GM12878 (cell line): ENCODE measurements around the gene WFS1. TPM values are rescaled to one million over a fixed set of nuclear protein-coding genes. Genes with fewer than 3 reads are reported as not detected.
A peak's percentile ranks its signal among the peaks of the same experiment; 100 is the strongest.

ENCODE experiments used
- ATAC-seq: fragments of 200-7000 bp; cut with Tn5 transposase; 3 replicates; pipeline ENCODE4 v1.9.1; 2020; ENCODE audit warnings: mild to moderate bottlenecking, moderate library complexity
- BruUV-seq: library from RNA; stranded (reverse); fragments of 400-500 nt; replicated peaks from 2 replicates; lab custom pipeline; 2021; lab: Mats Ljungman, UMichigan
- CTCF ChIA-PET: fragments of 300-600 bp; sonication (Branson Sonifier 250); formaldehyde crosslinking; extraction: SDS; loops from one replicate; lab custom pipeline; 2021; ENCODE audit warnings: inconsistent platforms; lab: Yijun Ruan, JAX
- POLR2A ChIA-PET: fragments of 350-600 bp; formaldehyde crosslinking; extraction: SDS; loops from one replicate; lab custom pipeline; 2021; ENCODE audit warnings: inconsistent platforms; lab: Charles Lee
- RAD21 ChIA-PET: fragments of 300-600 bp; sonication (Branson Sonifier 250); formaldehyde crosslinking; loops from one replicate; lab custom pipeline; 2023; ENCODE audit warnings: antibody characterized with exemption; ENCODE audit not compliant: unreplicated experiment; lab: Charles Lee
- SMC1A ChIA-PET: fragments of 300-600 bp; sonication (Branson Sonifier 250); formaldehyde crosslinking; loops from one replicate; lab custom pipeline; 2023; ENCODE audit not compliant: unreplicated experiment, uncharacterized antibody; lab: Charles Lee
- DNase-seq: peaks from one replicate; pipeline ENCODE4 v3.0.0-alpha.2; 2011; ENCODE audit warnings: low read depth, low spot score
- FAIRE-seq: peaks from 3 replicates; lab custom pipeline; 2011; peaks lifted over from hg19 to GRCh38; lab: Jason Lieb, UNC
- H2AFZ ChIP-seq: 2 replicates; pipeline ENCODE4 v1.6.0; 2011; ENCODE audit warnings: low read depth, low read length, control low read depth; ENCODE audit not compliant: control insufficient read depth
- H3K27ac ChIP-seq: 2 replicates; pipeline ENCODE4 v1.5.1; 2011; ENCODE audit warnings: control low read depth; ENCODE audit not compliant: control insufficient read depth, insufficient read depth
- H3K27me3 ChIP-seq, 2 experiments: replicated peaks in 1 of 2; 2 replicates each; pipeline versions ENCODE4 v1.6.0 to v1.6.1; 2011; ENCODE audit warnings: low read length in 1 of 2; ENCODE audit not compliant: control insufficient read depth in 2 of 2, insufficient read depth in 2 of 2
- H3K36me3 ChIP-seq, 2 experiments: 2 replicates each; pipeline ENCODE4 v1.5.1; 2011; ENCODE audit warnings: low read length in 1 of 2; ENCODE audit not compliant: control insufficient read depth in 2 of 2, insufficient read depth in 2 of 2
- H3K4me1 ChIP-seq: 2 replicates; pipeline ENCODE4 v1.6.1; 2011; ENCODE audit warnings: mild to moderate bottlenecking, low read length, moderate library complexity, mixed read lengths; ENCODE audit not compliant: control insufficient read depth, insufficient read depth
- H3K4me2 ChIP-seq: 2 replicates; pipeline ENCODE4 v1.6.0; 2011; ENCODE audit warnings: control low read depth; ENCODE audit not compliant: control insufficient read depth, insufficient read depth
- H3K4me3 ChIP-seq: fragments of 200-600 bp; sonication (generic); 2 replicates; pipeline ENCODE4 v1.5.1; 2016
- H3K79me2 ChIP-seq: 2 replicates; pipeline ENCODE4 v1.6.0; 2011; ENCODE audit warnings: low read length; ENCODE audit not compliant: control insufficient read depth, insufficient read depth
- H3K9ac ChIP-seq: 2 replicates; pipeline ENCODE4 v1.8.0; 2011; ENCODE audit warnings: low read length, control low read depth, mixed read lengths; ENCODE audit not compliant: control insufficient read depth, insufficient read depth
- H3K9me3 ChIP-seq: replicated peaks from 3 replicates; pipeline ENCODE4 v1.5.1; 2011; ENCODE audit warnings: mild to moderate bottlenecking, low read length; ENCODE audit not compliant: control insufficient read depth, insufficient read depth
- H4K20me1 ChIP-seq: 2 replicates; pipeline ENCODE4 v1.6.0; 2011; ENCODE audit not compliant: control insufficient read depth, insufficient read depth
- HCFC1 ChIP-seq: fragments of 150-350 bp; IDR thresholded peaks from 2 replicates; pipeline ENCODE4 v1.6.1; 2014; ENCODE audit warnings: low read length
- MEF2B ChIP-seq: fragments of 450-650 bp; IDR thresholded peaks from 2 replicates; pipeline ENCODE4 v1.6.1; 2018; ENCODE audit warnings: mild to moderate bottlenecking, moderate library complexity; ENCODE audit not compliant: partially characterized antibody, poor library complexity, severe bottlenecking
- MXI1 ChIP-seq: fragments of 150-350 bp; IDR thresholded peaks from 2 replicates; pipeline ENCODE4 v1.6.1; 2011; ENCODE audit warnings: low read depth, mild to moderate bottlenecking, inconsistent platforms, low read length, improper control_type of control experiment
- PKNOX1 ChIP-seq: fragments of 450-650 bp; IDR thresholded peaks from 2 replicates; pipeline ENCODE4 v1.6.1; 2016; ENCODE audit warnings: mild to moderate bottlenecking
- SMAD5 ChIP-seq: IDR thresholded peaks from 2 replicates; pipeline ENCODE4 v1.6.1; 2016; ENCODE audit warnings: antibody characterized with exemption, low read depth
- STAT3 ChIP-seq: IDR thresholded peaks from 2 replicates; pipeline ENCODE4 v1.6.1; 2011; ENCODE audit warnings: low read depth, low read length, improper control_type of control experiment
- WRNIP1 ChIP-seq: IDR thresholded peaks from 2 replicates; pipeline ENCODE4 v1.6.1; 2011; ENCODE audit warnings: low read depth, low read length, improper control_type of control experiment, borderline replicate concordance
- ZZZ3 ChIP-seq: IDR thresholded peaks from 2 replicates; pipeline ENCODE4 v1.6.1; 2011; ENCODE audit warnings: low read depth; ENCODE audit not compliant: control insufficient read depth, insufficient read length
- WGBS: methylation state at CpG from one replicate; pipeline ENCODE4 v1.1.6; 2016; ENCODE audit warnings: low lambda C conversion rate; ENCODE audit not compliant: insufficient replicate concordance, insufficient coverage; ENCODE audit errors: missing lambda C conversion rate; 5-methylcytosine and 5-hydroxymethylcytosine counted together
- in situ Hi-C: fragments of 300-500 bp; cut with MboI; formaldehyde crosslinking; loops from 9 replicates; pipeline ENCODE4 v1.14.3; 2018; ENCODE audit warnings: mixed read lengths
- intact Hi-C: fragments of 100-400 bp; cut with micrococcal nuclease; formaldehyde crosslinking; loops from one replicate; pipeline ENCODE4 v1.14.2; 2022; ENCODE audit not compliant: unreplicated experiment
- polyA plus RNA-seq, 11 experiments: library from polyadenylated mRNA; depleted of rRNA in 4 of 11; unstranded in 6 of 11; stranded (reverse) in 5 of 11; fragments of >200 nt; fragmentation: Nextera tagmentation in 4 of 11; fragmentation: Illumina TruSeq in 1 of 11; extraction: Ambion mirVana in 4 of 11; extraction: Trizol in 1 of 11; gene quantifications; 1 replicate in 1 of 11; 2 replicates in 10 of 11; pipeline versions ENCODE4 v1.2.1 to v1.2.3, GENCODE V29; 2011 to 2016; ENCODE audit warnings: inconsistent platforms in 2 of 11, missing spikeins in 2 of 11, low read depth in 1 of 11
- total RNA-seq, 4 experiments: library from RNA; depleted of rRNA in 3 of 4; stranded (reverse); fragments of >200 nt in 3 of 4; fragmentation: Illumina TruSeq in 1 of 4; extraction: Trizol in 1 of 4; gene quantifications; 2 replicates each; pipeline versions ENCODE4 v1.2.1 to v1.2.3, GENCODE V29; 2013 to 2021

The WFS1 gene
- total and polyA plus RNA-seq, 10 of the 15 experiments (the other 5 are each of a cell fraction or from before 2014, with no cell fraction given): 0.31 to 4.7 (median 2.0) TPM

GRCh38 chr4:6334203-6334887 is 64.7 kb downstream of the WFS1 start:
- H3K36me3 ChIP-seq: no peaks in the 10 kb centered on the region
- no peak overlapping the region for H3K27ac ChIP-seq
- DNase-seq (no peak), FAIRE-seq (no peak)
- no TSS peak for BruUV-seq
- SMC1A ChIA-PET: interaction anchor here (1.0 kb wide), 1 partner anchor 83 kb away, joined by 3 read pairs; no protein-coding TSS in a partner anchor
- POLR2A ChIA-PET: no interaction called here
- RAD21 ChIA-PET: interaction anchor here (8.5 kb wide), 1 partner anchor 84 kb away, joined by 222 read pairs; no protein-coding TSS in a partner anchor
- CTCF ChIA-PET: interaction anchor here (1.0 to 20.1 kb wide), 4 partner anchors 9 to 337 kb away, joined by 3 to 469 read pairs (median 22); no protein-coding TSS in a partner anchor
- WGBS: 20% methylated on average over 5 of the region's 5 CpGs
- H3K4me1 ChIP-seq: no peaks in the 10 kb centered on the region; the same call in 1 of the 2 replicates
- intact Hi-C loops (no loop called here), in situ Hi-C loops (no loop called here)
- H3K79me2 ChIP-seq: no peaks in the 10 kb centered on the region
- H3K4me3 ChIP-seq: no peak overlapping the region
- no peak overlapping the region for H2AFZ ChIP-seq
- no peaks in the 10 kb centered on the region; a peak in 2 of 4 replicates for H3K27me3 ChIP-seq
- no peaks in the 10 kb centered on the region; the same call in 2 of the 3 replicates for H3K9me3 ChIP-seq
- no peak overlapping the region for H3K9ac ChIP-seq
- H4K20me1 ChIP-seq: no peaks in the 10 kb centered on the region
- 0 out of 2 replicates have a peak, but pooled peaks have one; percentile 15 for TF ChIP-seq PKNOX1
- TF ChIP-seq SMAD5: no peak
- TF ChIP-seq, all 136 proteins: peak for 1
- ATAC-seq: no peak
- no peak overlapping the region for H3K4me2 ChIP-seq

- in situ Hi-C loops (no loop called here), intact Hi-C loops (no loop called here)
- Histone ChIP-seq H3K27ac (no peak overlapping the region), H2AFZ (no peak overlapping the region), H3K9me3 (no peaks in the 10 kb centered on the region; the same call in 2 of the 3 replicates), H4K20me1 (no peaks in the 10 kb centered on the region), H3K79me2 (no peaks in the 10 kb centered on the region), H3K4me3 (no peak overlapping the region), H3K4me1 (no peaks in the 10 kb centered on the region; the same call in 1 of the 2 replicates), H3K36me3 (no peaks in the 10 kb centered on the region), H3K9ac (no peak overlapping the region), H3K27me3 (no peaks in the 10 kb centered on the region; a peak in 2 of 4 replicates), H3K4me2 (no peak overlapping the region)
- TF ChIP-seq MXI1: no peak
- no peak for TF ChIP-seq MEF2B
- TF ChIP-seq STAT3: no peak
- no peak for TF ChIP-seq HCFC1
- TF ChIP-seq ZZZ3: no peak
- TF ChIP-seq WRNIP1: no peak
- FAIRE-seq (no peak), DNase-seq (no peak), ATAC-seq (no peak)
- ChIA-PET SMC1A (no interaction called here), POLR2A (no interaction called here), CTCF (interaction anchor here (1.5 to 20.1 kb wide), 2 partner anchors 15 to 84 kb away, joined by 3 to 469 read pairs; no protein-coding TSS in a partner anchor), RAD21 (interaction anchor here (8.5 kb wide), 1 partner anchor 85 kb away, joined by 222 read pairs; no protein-coding TSS in a partner anchor)
- 12% methylated on average over 12 of the region's 12 CpGs for WGBS
- BruUV-seq: no TSS peak
Measured at GRCh38 chr4:6335040-6335590, 65.5 kb downstream of the WFS1 start.
